HepG2 (cell line): Measurements from ENCODE around the gene TLR9. TPM values are rescaled to one million over a fixed set of nuclear protein-coding genes. Genes with fewer than 3 reads are reported as not detected.

ENCODE experiments used
- AGO1 ChIP-seq: fragments of 200-400 bp; formaldehyde crosslinking; IDR thresholded peaks from 2 replicates; pipeline ENCODE4 v1.6.1; 2017; ENCODE audit warnings: mild to moderate bottlenecking, low read depth, low read length, moderate library complexity; ENCODE audit not compliant: poor library complexity, severe bottlenecking
- BRF2 ChIP-seq: sonication (generic); formaldehyde crosslinking; IDR thresholded peaks from 2 replicates; pipeline ENCODE4 v1.8.1; 2022; ENCODE audit warnings: mild to moderate bottlenecking, missing genetic modification reagents
- CBX5 ChIP-seq: sonication (generic); formaldehyde crosslinking; IDR thresholded peaks from 2 replicates; pipeline ENCODE4 v1.4.0; 2020; ENCODE audit warnings: missing genetic modification reagents, borderline replicate concordance
- FOXK2 ChIP-seq: fragments of 450-650 bp; IDR thresholded peaks from 2 replicates; pipeline ENCODE4 v1.6.1; 2016
- FOXO1 ChIP-seq: sonication (generic); formaldehyde crosslinking; IDR thresholded peaks from 2 replicates; pipeline ENCODE4 v1.4.0; 2020; ENCODE audit warnings: missing genetic modification reagents
- GABPB1 ChIP-seq: IDR thresholded peaks from 2 replicates; pipeline ENCODE4 v1.6.1; 2016; ENCODE audit warnings: mild to moderate bottlenecking, missing genetic modification reagents, moderate library complexity, missing compliant biosample characterization
- GATAD1 ChIP-seq: IDR thresholded peaks from 2 replicates; pipeline ENCODE4 v1.6.1; 2016; ENCODE audit warnings: missing genetic modification reagents, missing compliant biosample characterization
- HHEX ChIP-seq: IDR thresholded peaks from 2 replicates; pipeline ENCODE4 v1.6.1; 2016; ENCODE audit warnings: control low read depth
- HMGXB4 ChIP-seq, 2 experiments: sonication (generic) in 1 of 2; formaldehyde crosslinking in 1 of 2; IDR thresholded peaks; 2 replicates each; pipeline versions ENCODE4 v1.4.0 to v1.6.1; 2018 to 2020; ENCODE audit warnings: missing genetic modification reagents in 2 of 2, borderline replicate concordance in 1 of 2, low read depth in 1 of 2, mild to moderate bottlenecking in 1 of 2, missing biosample characterization in 1 of 2
- MIXL1 ChIP-seq: IDR thresholded peaks from 2 replicates; pipeline ENCODE4 v1.6.1; 2016
- PITX1 ChIP-seq: sonication (generic); formaldehyde crosslinking; IDR thresholded peaks from 2 replicates; pipeline ENCODE4 v1.5.1; 2020; ENCODE audit warnings: mild to moderate bottlenecking, missing genetic modification reagents
- SP4 ChIP-seq: sonication (generic); formaldehyde crosslinking; IDR thresholded peaks from 2 replicates; pipeline ENCODE4 v1.8.1; 2023; ENCODE audit warnings: mild to moderate bottlenecking, missing genetic modification reagents
- THYN1 ChIP-seq: sonication (generic); formaldehyde crosslinking; IDR thresholded peaks from 2 replicates; pipeline ENCODE4 v1.8.1; 2023; ENCODE audit warnings: low read depth, mild to moderate bottlenecking, moderate library complexity, missing genetic modification reagents, borderline replicate concordance
- TOPORS ChIP-seq: sonication (generic); formaldehyde crosslinking; IDR thresholded peaks from 2 replicates; pipeline ENCODE4 v1.8.0; 2023; ENCODE audit warnings: mild to moderate bottlenecking, missing genetic modification reagents
- YEATS4 ChIP-seq: sonication (generic); formaldehyde crosslinking; IDR thresholded peaks from 2 replicates; pipeline ENCODE4 v1.4.0; 2020; ENCODE audit warnings: missing genetic modification reagents, borderline replicate concordance
- ZNF234 ChIP-seq: sonication (generic); formaldehyde crosslinking; conservative IDR thresholded peaks from 2 replicates; pipeline ENCODE4 v1.5.1; 2020; ENCODE audit warnings: mild to moderate bottlenecking, missing genetic modification reagents
- ZNF264 ChIP-seq: sonication (generic); formaldehyde crosslinking; IDR thresholded peaks from 2 replicates; pipeline ENCODE4 v1.4.0; 2020; ENCODE audit warnings: missing genetic modification reagents
- ZNF275 ChIP-seq: sonication (generic); formaldehyde crosslinking; IDR thresholded peaks from 2 replicates; pipeline ENCODE4 v1.8.0; 2022; ENCODE audit warnings: missing genetic modification reagents, mild to moderate bottlenecking, inconsistent platforms, borderline replicate concordance
- ZNF44 ChIP-seq: sonication (generic); formaldehyde crosslinking; IDR thresholded peaks from 2 replicates; pipeline ENCODE4 v1.5.1; 2020; ENCODE audit warnings: mild to moderate bottlenecking, missing genetic modification reagents
- ZNF766 ChIP-seq: sonication (generic); formaldehyde crosslinking; IDR thresholded peaks from 2 replicates; pipeline ENCODE4 v1.5.0; 2020; ENCODE audit warnings: missing genetic modification reagents, borderline replicate concordance
- ZSCAN29 ChIP-seq: sonication (generic); formaldehyde crosslinking; conservative IDR thresholded peaks from 2 replicates; pipeline ENCODE4 v1.4.0; 2020; ENCODE audit warnings: mild to moderate bottlenecking, missing genetic modification reagents
- ZXDC ChIP-seq: sonication (generic); formaldehyde crosslinking; IDR thresholded peaks from 2 replicates; pipeline ENCODE4 v1.5.0; 2020; ENCODE audit warnings: mild to moderate bottlenecking, missing genetic modification reagents
- polyA plus RNA-seq, 8 experiments: library from polyadenylated mRNA; depleted of rRNA in 3 of 8; stranded (reverse) in 7 of 8; unstranded in 1 of 8; fragments of >200 nt; fragmentation: Illumina TruSeq in 4 of 8; extraction: Trizol in 4 of 8; gene quantifications; 2 replicates each; pipeline versions ENCODE4 v1.2.1 to v1.2.3, GENCODE V29; 2011 to 2016; ENCODE audit warnings: low read depth in 4 of 8, missing spikeins in 1 of 8, mixed read lengths in 1 of 8; ENCODE audit not compliant: insufficient read depth in 1 of 8
- total RNA-seq, 5 experiments: library from RNA; depleted of rRNA; stranded (reverse); fragments of >200 nt; fragmentation: Illumina TruSeq; extraction: Trizol; gene quantifications; 2 replicates each; pipeline ENCODE4 v1.2.3, GENCODE V29; 2016; ENCODE audit warnings: low read depth in 1 of 5

The TLR9 gene
- total and polyA plus RNA-seq, 2 of the 13 experiments (the other 11 are each of a cell fraction or from before 2014, with no cell fraction given), result not detected

- TF ChIP-seq ZXDC (CRISPR knock-in tag) (no peak), PITX1 (CRISPR knock-in tag) (no peak), GATAD1 (CRISPR knock-in tag) (no peak), HMGXB4 (CRISPR knock-in tag; IDR thresholded peaks at IDR 0.05; ENCODE audit: borderline replicate concordance in 1 of 2, low read depth in 1 of 2) (peak in 1 of 2 experiments; percentile 38; a peak in 1 of 4 replicates), GABPB1 (CRISPR knock-in tag) (peak; percentile 21; the same call in 1 of the 2 replicates), BRF2 (CRISPR knock-in tag) (no peak), TOPORS (CRISPR knock-in tag) (no peak), CBX5 (CRISPR knock-in tag) (0 out of 2 replicates have a peak, but pooled peaks have one; percentile 47), FOXK2 (no peak), ZNF44 (no peak), FOXO1 (CRISPR knock-in tag) (no peak), ZNF275 (CRISPR knock-in tag) (no peak), ZNF234 (no peak), HHEX (CRISPR knock-in tag) (no peak), SP4 (CRISPR knock-in tag) (peak; percentile 21; the same call in 1 of the 2 replicates), YEATS4 (CRISPR knock-in tag) (no peak), AGO1 (no peak), ZNF766 (CRISPR knock-in tag) (no peak), THYN1 (no peak), ZSCAN29 (no peak), ZNF264 (CRISPR knock-in tag) (no peak), MIXL1 (CRISPR knock-in tag) (no peak)
These were observed 4.9 kb downstream of the TLR9 start (continued) for GRCh38 chr3:52220380-52221026.
